OCI-LY3 (cell line): ENCODE data around the gene PRM3.

Experiments
- CTCF ChIP-seq: fragments of 200-600, 300-600 bp; sonication (generic); IDR thresholded peaks from 2 replicates; pipeline ENCODE4 v1.5.1; 2014; ENCODE audit warnings: antibody characterized with exemption, low read length, low read depth
- EZH2phosphoT487 ChIP-seq: fragments of 200-600 bp; shearing (Covaris generic); IDR thresholded peaks from 2 replicates; pipeline ENCODE4 v1.6.1; 2018; ENCODE audit warnings: antibody characterized with exemption, mixed run types, low read depth

- no peak for TF ChIP-seq CTCF
- TF ChIP-seq EZH2phosphoT487 = no peak
Observed at GRCh38 chr16:11302977-11303376, 29.5 kb upstream of the PRM3 start.
